Ovary (tissue), 9 donors: ENCODE results near the gene SCARB2. TPM values are rescaled to one million over a fixed set of nuclear protein-coding genes. Genes with fewer than 3 reads are reported as not detected.

Experiments used
- DNase-seq, 5 donors: peaks; one replicate each; pipeline ENCODE4 v3.0.0-alpha.2; 2019 to 2020
- H3K27ac ChIP-seq, 2 donors: fragments of 200-600 bp; one replicate each; pipeline versions ENCODE4 v1.5.1 to v1.8.0; 2019 to 2022
- H3K27me3 ChIP-seq: fragments of 200-600 bp; one replicate; pipeline ENCODE4 v1.8.0; 2022
- H3K36me3 ChIP-seq: fragments of 200-600 bp; sonication (generic); one replicate; pipeline ENCODE4 v1.5.1; 2019
- H3K4me1 ChIP-seq: one replicate; pipeline ENCODE4 v1.8.1; 2013; ENCODE audit warnings: mild to moderate bottlenecking, moderate library complexity; ENCODE audit not compliant: insufficient read depth
- H3K4me3 ChIP-seq: fragments of 200-600 bp; sonication (generic); one replicate; pipeline ENCODE4 v1.5.1; 2017
- H3K9me3 ChIP-seq, 2 donors: fragments of 200-600 bp in 1 of 2; sonication (generic) in 1 of 2; one replicate each; pipeline versions ENCODE4 v1.5.1 to v1.8.1; 2013 to 2019; ENCODE audit warnings: mild to moderate bottlenecking in 1 of 2, moderate library complexity in 1 of 2
- EP300 ChIP-seq: sonication (generic); formaldehyde crosslinking; IDR thresholded peaks from one replicate; pipeline ENCODE4 v1.6.1; 2017; ENCODE audit warnings: antibody characterized with exemption
- POLR2A ChIP-seq: fragments of 450-650 bp; IDR thresholded peaks from one replicate; pipeline ENCODE4 v1.6.1; 2017; ENCODE audit warnings: antibody characterized with exemption, mild to moderate bottlenecking, moderate library complexity
- WGBS, 3 donors: extraction: QIAGEN DNeasy Blood & Tissue Kit in 1 of 3; methylation state at CpG; one replicate each; pipeline versions ENCODE4 v1.1.5 to v1.1.7; 2013 to 2017; 5-methylcytosine and 5-hydroxymethylcytosine counted together
- intact Hi-C, 4 donors: fragments of 100-400 bp; cut with DNase I; formaldehyde crosslinking; loops; one replicate each; pipeline versions ENCODE4 v1.11.0 to v1.15.1; 2022 to 2023
- polyA plus RNA-seq, 2 donors: library from polyadenylated mRNA; stranded (reverse); fragments of 200-250 nt in 1 of 2; fragments of 350-450 nt in 1 of 2; fragmentation: Illumina TruSeq in 1 of 2; extraction: RNeasy Lipid Tissue Mini Kit (QIAGEN cat#74804) in 1 of 2; gene quantifications; one replicate each; pipeline ENCODE4 v1.2.3, GENCODE V29; 2013 to 2014
- total RNA-seq, 7 donors: library from RNA; depleted of rRNA in 2 of 7; stranded (reverse); fragments of >200 nt in 2 of 7; fragmentation: NEBNext Ultra II Directional in 3 of 7; extraction: Animal tissue kit (Norgen Biotek cat#: 25700) in 3 of 7; gene quantifications; one replicate each; pipeline versions ENCODE4 v1.1.0 to v1.2.4, GENCODE V29; 2016 to 2023
- TF ChIP-seq, protein P1 (sequence below), 3 donors: fragments of 450-650 bp in 2 of 3; fragments of 200-600 bp in 1 of 3; IDR thresholded peaks; one replicate each; pipeline versions ENCODE4 v1.5.1 to v1.8.0; 2016 to 2022; ENCODE audit warnings: antibody characterized with exemption in 3 of 3, mild to moderate bottlenecking in 1 of 3
- donor health status: DM: no; HTN: no; CAD: no; lungs with moderate emphysema.
- donor health status: DM: no; HTN: no; CAD: no.
- donor health status: Bipolar disorder and iron deficiency.
- donor health status: DM: yes; HTN: yes; CAD: no.
- donor health status: DM: no; HTN: no; CAD: no.
- donor health status: DM: yes; HTN: yes; CAD: no.

Gene SCARB2
- total and polyA plus RNA-seq, 9 donors = 83.1 to 239 (median 132) TPM

GRCh38 chr4:76178296-76178695 lies 35.3 kb downstream of the SCARB2 start:
- Histone ChIP-seq H3K27ac (no peak overlapping the region), H3K4me1 (peaks cover 9% of the 10 kb centered on the region), H3K4me3 (no peak overlapping the region), H3K9me3 (no peaks in the 10 kb centered on the region), H3K27me3 (no peaks in the 10 kb centered on the region), H3K36me3 (no peaks in the 10 kb centered on the region)
- DNase-seq = no peak
- no peak for TF ChIP-seq EP300
- TF ChIP-seq POLR2A = no peak
- TF ChIP-seq, protein P1, sequence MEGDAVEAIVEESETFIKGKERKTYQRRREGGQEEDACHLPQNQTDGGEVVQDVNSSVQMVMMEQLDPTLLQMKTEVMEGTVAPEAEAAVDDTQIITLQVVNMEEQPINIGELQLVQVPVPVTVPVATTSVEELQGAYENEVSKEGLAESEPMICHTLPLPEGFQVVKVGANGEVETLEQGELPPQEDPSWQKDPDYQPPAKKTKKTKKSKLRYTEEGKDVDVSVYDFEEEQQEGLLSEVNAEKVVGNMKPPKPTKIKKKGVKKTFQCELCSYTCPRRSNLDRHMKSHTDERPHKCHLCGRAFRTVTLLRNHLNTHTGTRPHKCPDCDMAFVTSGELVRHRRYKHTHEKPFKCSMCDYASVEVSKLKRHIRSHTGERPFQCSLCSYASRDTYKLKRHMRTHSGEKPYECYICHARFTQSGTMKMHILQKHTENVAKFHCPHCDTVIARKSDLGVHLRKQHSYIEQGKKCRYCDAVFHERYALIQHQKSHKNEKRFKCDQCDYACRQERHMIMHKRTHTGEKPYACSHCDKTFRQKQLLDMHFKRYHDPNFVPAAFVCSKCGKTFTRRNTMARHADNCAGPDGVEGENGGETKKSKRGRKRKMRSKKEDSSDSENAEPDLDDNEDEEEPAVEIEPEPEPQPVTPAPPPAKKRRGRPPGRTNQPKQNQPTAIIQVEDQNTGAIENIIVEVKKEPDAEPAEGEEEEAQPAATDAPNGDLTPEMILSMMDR (IDR thresholded peaks at IDR 0.05) = no peak
- WGBS, 3 donors = 43 to 52% (median 45%) methylated on average over 2 of the region's 2 CpGs
- intact Hi-C loops = no loop called here

GRCh38 chr4:76177709-76178108 lies 35.9 kb downstream of the SCARB2 start:
- no peaks in the 10 kb centered on the region for H3K36me3 ChIP-seq
- TF ChIP-seq POLR2A (no peak), EP300 (no peak)
- TF ChIP-seq, protein P1 (IDR thresholded peaks at IDR 0.05) = no peak
- intact Hi-C loops = no loop called here

DNA sequence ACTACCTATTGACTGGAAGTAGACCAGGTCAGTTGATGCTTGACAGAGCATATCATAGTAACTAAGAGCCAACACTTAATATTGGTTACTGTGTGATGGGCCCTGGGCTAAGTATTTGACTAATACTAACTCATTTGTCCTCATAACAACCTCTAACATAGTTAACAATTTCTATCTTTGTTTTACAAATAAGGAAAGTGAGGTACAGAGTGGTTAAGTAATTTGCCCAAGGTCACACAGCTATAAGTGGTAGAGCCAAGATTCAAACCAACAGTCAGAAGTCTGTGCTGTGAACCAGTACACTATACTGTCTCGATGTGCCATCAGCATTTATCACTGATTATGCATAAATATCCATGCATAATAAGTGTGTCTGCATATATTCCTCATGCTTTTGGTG lies 38.3 kb downstream of the SCARB2 start:
- H3K27ac ChIP-seq = no peak overlapping the region
- H3K4me3 ChIP-seq = no peak overlapping the region
- no peaks in the 10 kb centered on the region for H3K9me3 ChIP-seq
- H3K4me1 ChIP-seq = peaks cover 5% of the 10 kb centered on the region
- 96 to 100% (median 97%) methylated on average over 1 of the region's 1 CpG for WGBS, 3 donors
- TF ChIP-seq EP300 (no peak), POLR2A (no peak)
- TF ChIP-seq, protein P1 (IDR thresholded peaks at IDR 0.05) = no peak
- DNase-seq = no peak
- intact Hi-C loops = no loop called here
- no peaks in the 10 kb centered on the region for H3K36me3 ChIP-seq
- H3K27me3 ChIP-seq = no peaks in the 10 kb centered on the region

More at GRCh38 chr4:76177709-76178108, 35.9 kb downstream of the SCARB2 start:
- peaks cover 9% of the 10 kb centered on the region for H3K4me1 ChIP-seq
- DNase-seq = no peak
- no peaks in the 10 kb centered on the region for H3K9me3 ChIP-seq
- H3K27ac ChIP-seq = no peak overlapping the region
- no peak overlapping the region for H3K4me3 ChIP-seq
- H3K27me3 ChIP-seq = no peaks in the 10 kb centered on the region

DNA sequence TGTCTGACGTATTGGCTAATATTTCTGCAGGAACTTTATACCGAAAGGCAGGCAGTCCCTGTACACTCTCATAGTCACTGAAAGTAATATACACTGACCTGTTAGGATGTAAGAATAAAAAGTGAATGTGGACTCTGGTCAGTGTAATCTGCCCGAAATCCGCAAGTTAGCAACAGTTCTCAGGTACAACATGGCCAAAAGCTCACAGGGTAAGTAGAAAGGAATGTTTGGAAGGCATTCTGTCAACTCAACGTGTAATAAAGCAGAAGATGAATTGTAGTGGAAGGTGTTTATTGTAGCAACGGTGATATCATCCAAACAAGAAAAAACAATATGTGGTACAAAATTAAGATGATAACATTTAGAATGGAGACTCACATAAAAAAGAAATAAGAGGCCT lies 39.4 kb downstream of the SCARB2 start:
- Histone ChIP-seq H3K4me1 (no peaks in the 10 kb centered on the region), H3K4me3 (no peak overlapping the region), H3K27me3 (no peaks in the 10 kb centered on the region), H3K27ac (no peak overlapping the region), H3K9me3 (no peaks in the 10 kb centered on the region), H3K36me3 (no peaks in the 10 kb centered on the region)
- WGBS, 3 donors = 78 to 79% (median 78%) methylated on average over 6 of the region's 6 CpGs
- TF ChIP-seq, protein P1 (IDR thresholded peaks at IDR 0.05) = no peak
- TF ChIP-seq EP300 (no peak), POLR2A (no peak)
- no peak for DNase-seq
- intact Hi-C loops = no loop called here

GRCh38 chr4:76168688-76169087 lies 44.9 kb downstream of the SCARB2 start:
- Histone ChIP-seq H3K36me3 (no peaks in the 10 kb centered on the region), H3K27ac (no peak overlapping the region), H3K27me3 (no peaks in the 10 kb centered on the region), H3K9me3 (no peaks in the 10 kb centered on the region), H3K4me1 (no peaks in the 10 kb centered on the region), H3K4me3 (no peak overlapping the region)
- no peak for DNase-seq
- WGBS, 3 donors = 94 to 98% (median 98%) methylated on average over 3 of the region's 3 CpGs
- intact Hi-C loops = no loop called here
- TF ChIP-seq EP300 = no peak
- TF ChIP-seq, protein P1 (IDR thresholded peaks at IDR 0.05) = no peak
- TF ChIP-seq POLR2A = no peak
